ENCODE results near the gene TTC31.

DNA sequence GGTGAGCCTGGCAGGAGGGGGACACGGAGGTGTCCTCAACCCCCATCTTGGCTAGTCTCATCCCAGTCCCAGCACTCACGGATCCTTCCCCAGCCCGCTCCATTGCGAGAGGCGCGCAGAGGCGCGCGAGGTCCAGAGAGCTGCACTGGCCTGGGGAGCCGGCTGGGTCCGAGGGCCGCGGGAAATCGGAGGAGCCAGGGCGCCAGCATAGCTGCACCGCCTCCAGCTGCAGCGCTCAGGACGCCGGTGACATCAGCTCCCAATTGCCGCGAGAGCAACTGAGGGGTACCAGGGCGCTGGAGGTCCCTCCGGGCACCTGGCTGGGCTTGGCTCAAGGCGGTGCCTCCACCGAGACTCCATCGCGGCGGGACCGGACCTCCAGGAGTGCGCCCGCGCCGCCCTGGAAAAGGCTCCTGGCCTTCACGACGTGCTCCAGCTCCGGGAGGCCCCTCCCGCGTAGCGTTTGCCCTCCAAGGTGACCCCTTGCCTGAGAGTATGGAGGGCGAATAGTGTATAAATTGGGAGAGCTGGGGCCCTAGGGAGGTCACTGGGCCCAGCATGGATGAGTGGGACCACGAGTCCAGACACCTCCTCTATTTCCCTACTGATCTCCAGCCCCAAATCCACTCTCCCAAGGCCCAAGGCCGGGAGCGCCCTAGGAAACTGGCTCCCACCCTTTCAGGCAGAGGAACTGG is 46.6 kb upstream of the TTC31 start:
- no peak for TF ChIP-seq POLR2A (IDR thresholded peaks at IDR 0.05)
- TF ChIP-seq, protein P1, sequence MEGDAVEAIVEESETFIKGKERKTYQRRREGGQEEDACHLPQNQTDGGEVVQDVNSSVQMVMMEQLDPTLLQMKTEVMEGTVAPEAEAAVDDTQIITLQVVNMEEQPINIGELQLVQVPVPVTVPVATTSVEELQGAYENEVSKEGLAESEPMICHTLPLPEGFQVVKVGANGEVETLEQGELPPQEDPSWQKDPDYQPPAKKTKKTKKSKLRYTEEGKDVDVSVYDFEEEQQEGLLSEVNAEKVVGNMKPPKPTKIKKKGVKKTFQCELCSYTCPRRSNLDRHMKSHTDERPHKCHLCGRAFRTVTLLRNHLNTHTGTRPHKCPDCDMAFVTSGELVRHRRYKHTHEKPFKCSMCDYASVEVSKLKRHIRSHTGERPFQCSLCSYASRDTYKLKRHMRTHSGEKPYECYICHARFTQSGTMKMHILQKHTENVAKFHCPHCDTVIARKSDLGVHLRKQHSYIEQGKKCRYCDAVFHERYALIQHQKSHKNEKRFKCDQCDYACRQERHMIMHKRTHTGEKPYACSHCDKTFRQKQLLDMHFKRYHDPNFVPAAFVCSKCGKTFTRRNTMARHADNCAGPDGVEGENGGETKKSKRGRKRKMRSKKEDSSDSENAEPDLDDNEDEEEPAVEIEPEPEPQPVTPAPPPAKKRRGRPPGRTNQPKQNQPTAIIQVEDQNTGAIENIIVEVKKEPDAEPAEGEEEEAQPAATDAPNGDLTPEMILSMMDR (IDR thresholded peaks at IDR 0.05), result no peak
- TF ChIP-seq POLR2AphosphoS5 (IDR thresholded peaks at IDR 0.05), result no peak
